Nephron (organoid): Measurements from ENCODE around the gene TMEM143.

Experiments used
- H3K27ac Mint-ChIP-seq, 3 experiments: 2 replicates each; pipeline ENCODE4 v1.8.0; 2020; ENCODE audit warnings: mixed read lengths in 3 of 3, mild to moderate bottlenecking in 2 of 3, moderate library complexity in 1 of 3
- H3K27me3 Mint-ChIP-seq: 2 replicates; pipeline ENCODE4 v1.8.0; 2021; ENCODE audit warnings: low read depth, mild to moderate bottlenecking, moderate library complexity, mixed read lengths
- H3K36me3 Mint-ChIP-seq: 2 replicates; pipeline ENCODE4 v1.8.0; 2020; ENCODE audit warnings: low read depth, mixed read lengths
- H3K4me1 Mint-ChIP-seq: 2 replicates; pipeline ENCODE4 v1.8.0; 2020; ENCODE audit warnings: mixed read lengths
- H3K4me3 Mint-ChIP-seq, 3 experiments: 2 replicates each; pipeline ENCODE4 v1.8.0; 2020; ENCODE audit warnings: mild to moderate bottlenecking in 3 of 3, mixed read lengths in 3 of 3, moderate library complexity in 2 of 3
- H3K9me3 Mint-ChIP-seq: 2 replicates; pipeline ENCODE4 v1.8.0; 2020; ENCODE audit warnings: mixed read lengths
- CTCF ChIP-seq, 3 experiments: fragments of 200-600 bp; sonication (generic); IDR thresholded peaks; one replicate each; pipeline ENCODE4 v1.5.0; 2021; ENCODE audit warnings: antibody characterized with exemption in 3 of 3; ENCODE audit not compliant: unreplicated experiment in 3 of 3

TMEM143 gene

GRCh38 chr19:48363810-48364597 is at the start of gene TMEM143, which contains the start of gene SYNGR4:
TMEM143 (minus strand) TSS chr19:48363940; CDS start chr19:48363920, 20 bp downstream.
SYNGR4 (plus strand) TSS chr19:48364367; CDS start chr19:48365843, 1,476 bp downstream.
- H3K9me3 Mint-ChIP-seq: no peaks in the 10 kb centered on the region
- H3K36me3 Mint-ChIP-seq: no peaks in the 10 kb centered on the region
- H3K27me3 Mint-ChIP-seq: peaks cover 4% of the 10 kb centered on the region
- no peak for TF ChIP-seq CTCF (IDR thresholded peaks at IDR 0.05; ENCODE audit: unreplicated experiment in 3 of 3)
- H3K27ac Mint-ChIP-seq: peak within 1 kb of the TSS; percentile 90 to 98 (median 92)
- peak within 1 kb of the TSS; percentile 85 to 89 (median 86) for H3K4me3 Mint-ChIP-seq
- peaks cover 5% of the 10 kb centered on the region for H3K4me1 Mint-ChIP-seq

- no peak overlapping the region for H3K27ac Mint-ChIP-seq
- H3K27me3 Mint-ChIP-seq: peaks cover 3% of the 10 kb centered on the region
- no peaks in the 10 kb centered on the region for H3K36me3 Mint-ChIP-seq
- no peak overlapping the region for H3K4me3 Mint-ChIP-seq
- no peaks in the 10 kb centered on the region for H3K9me3 Mint-ChIP-seq
- TF ChIP-seq CTCF (IDR thresholded peaks at IDR 0.05; ENCODE audit: unreplicated experiment in 3 of 3): no peak
- peaks cover 13% of the 10 kb centered on the region for H3K4me1 Mint-ChIP-seq
These were observed 42.1 kb upstream of the TMEM143 start for GRCh38 chr19:48405850-48406249.

GRCh38 chr19:48405010-48405659 is 41.4 kb upstream of the TMEM143 start:
- no peaks in the 10 kb centered on the region for H3K36me3 Mint-ChIP-seq
- H3K27ac Mint-ChIP-seq: no peak overlapping the region
- no peak overlapping the region for H3K4me3 Mint-ChIP-seq
- peaks cover 8% of the 10 kb centered on the region for H3K27me3 Mint-ChIP-seq
- peaks cover 18% of the 10 kb centered on the region for H3K4me1 Mint-ChIP-seq
- TF ChIP-seq CTCF (IDR thresholded peaks at IDR 0.05; ENCODE audit: unreplicated experiment in 3 of 3): no peak
- H3K9me3 Mint-ChIP-seq: no peaks in the 10 kb centered on the region

GRCh38 chr19:48403606-48404005 is 39.9 kb upstream of the TMEM143 start:
- Mint-ChIP-seq H3K4me3 (no peak overlapping the region), H3K36me3 (no peaks in the 10 kb centered on the region), H3K4me1 (peaks cover 28% of the 10 kb centered on the region), H3K27ac (peak overlapping the region in 2 of 3 experiments; percentile 20 to 30), H3K27me3 (peaks cover 14% of the 10 kb centered on the region), H3K9me3 (no peaks in the 10 kb centered on the region)
- no peak for TF ChIP-seq CTCF (IDR thresholded peaks at IDR 0.05; ENCODE audit: unreplicated experiment in 3 of 3)

- Mint-ChIP-seq H3K4me3 (no peak overlapping the region), H3K9me3 (no peaks in the 10 kb centered on the region), H3K4me1 (peaks cover 39% of the 10 kb centered on the region), H3K27ac (peak overlapping the region; percentile 10 to 65 (median 44)), H3K36me3 (no peaks in the 10 kb centered on the region), H3K27me3 (peaks cover 32% of the 10 kb centered on the region)
- TF ChIP-seq CTCF (IDR thresholded peaks at IDR 0.05; ENCODE audit: unreplicated experiment in 3 of 3): no peak
These were observed 37.5 kb upstream of the TMEM143 start for GRCh38 chr19:48401287-48401686.
